Gastrocnemius medialis (tissue), 4 donors: ENCODE measurements around the gene HECTD4. TPM values are rescaled to one million over a fixed set of nuclear protein-coding genes. Genes with fewer than 3 reads are reported as not detected.

Source experiments
- ATAC-seq, 2 donors: fragments of 150-250 bp; one replicate each; pipeline ENCODE4 v1.9.1; 2016
- DNase-seq, 2 donors: peaks; one replicate each; pipeline ENCODE4 v3.0.0-alpha.2; 2019
- H3K27ac ChIP-seq, 4 donors: fragments of 200-600 bp; sonication (generic); 1 replicate in 1 of 4; 2 replicates in 3 of 4; pipeline ENCODE4 v1.5.1; 2016 to 2018; ENCODE audit warnings: mild to moderate bottlenecking in 2 of 4, moderate library complexity in 1 of 4
- H3K27me3 ChIP-seq, 3 donors: fragments of 200-600 bp; sonication (generic) in 2 of 3; 1 replicate in 1 of 3; 2 replicates in 2 of 3; pipeline versions ENCODE4 v1.5.1 to v1.6.0; 2016 to 2019; ENCODE audit warnings: mild to moderate bottlenecking in 1 of 3, moderate library complexity in 1 of 3
- H3K36me3 ChIP-seq, 2 donors: fragments of 200-600 bp; sonication (generic) in 1 of 2; one replicate each; pipeline ENCODE4 v1.5.1; 2017 to 2018
- H3K4me1 ChIP-seq, 2 donors: fragments of 200-600 bp; sonication (generic) in 1 of 2; one replicate each; pipeline ENCODE4 v1.5.1; 2016 to 2017; ENCODE audit warnings: mild to moderate bottlenecking in 2 of 2
- H3K4me3 ChIP-seq, 4 donors: fragments of 200-600 bp; sonication (generic) in 3 of 4; 1 replicate in 1 of 4; 2 replicates in 3 of 4; pipeline ENCODE4 v1.5.1; 2016 to 2019; ENCODE audit warnings: mild to moderate bottlenecking in 2 of 4
- H3K9me3 ChIP-seq, 3 donors: fragments of 200-600 bp; sonication (generic) in 2 of 3; 1 replicate in 1 of 3; 2 replicates in 2 of 3; pipeline ENCODE4 v1.5.1; 2016 to 2019
- POLR2A ChIP-seq, 2 donors: fragments of 450-650 bp; IDR thresholded peaks; one replicate each; pipeline ENCODE4 v1.6.1; 2017; ENCODE audit warnings: antibody characterized with exemption in 2 of 2, mild to moderate bottlenecking in 2 of 2, moderate library complexity in 2 of 2
- in situ Hi-C, 4 donors: fragments of 200-750 bp; cut with MboI; loops; one replicate each; pipeline versions ENCODE4 v1.15.0 to v1.8.0; 2017; ENCODE audit warnings: low sequenced_read_pairs in 4 of 4
- intact Hi-C: fragments of 100-400 bp; cut with DNase I; formaldehyde crosslinking; loops from one replicate; pipeline ENCODE4 v1.15.1; 2023; ENCODE audit warnings: low total_unique reads
- total RNA-seq, 4 donors: library from RNA; depleted of rRNA; stranded (reverse); fragments of >200 nt; gene quantifications; one replicate each; pipeline versions ENCODE4 v1.1.0 to v1.2.3, GENCODE V29; 2016
- TF ChIP-seq, protein P1 (sequence below), 5 experiments: fragments of 450-650 bp in 3 of 5; fragments of 200-600 bp in 2 of 5; sonication (generic) in 2 of 5; IDR thresholded peaks in 4 of 5; conservative IDR thresholded peaks in 1 of 5; 1 replicate in 4 of 5; 2 replicates in 1 of 5; pipeline ENCODE4 v1.5.1; 2016 to 2019; ENCODE audit warnings: antibody characterized with exemption in 5 of 5, mild to moderate bottlenecking in 3 of 5, moderate library complexity in 3 of 5

Gene HECTD4
- total RNA-seq, 4 donors from 2014 or later, result 12.9 to 23.3 (median 16.8) TPM

DNA sequence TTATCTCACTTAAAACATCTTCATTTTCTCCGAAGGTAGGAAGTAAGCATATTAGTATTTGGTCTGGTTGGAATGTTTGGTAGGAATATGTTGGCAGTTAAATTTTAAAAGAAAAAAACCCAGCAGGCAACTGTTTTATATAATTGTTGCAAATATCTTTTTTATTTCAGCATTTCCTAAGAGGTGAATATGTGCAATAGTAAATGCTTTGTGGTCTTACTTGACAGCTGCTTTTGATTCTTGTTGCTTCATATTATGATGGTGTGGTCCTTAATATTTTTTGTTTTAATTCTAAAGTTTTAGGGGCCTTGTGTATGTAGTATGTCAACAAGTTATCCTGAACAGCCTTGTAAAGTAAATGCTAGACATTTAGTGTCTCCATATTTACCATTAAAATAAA, 250.5 kb downstream of the HECTD4 start:
- H3K27ac ChIP-seq, result no peak overlapping the region
- no peaks in the 10 kb centered on the region for H3K27me3 ChIP-seq
- H3K4me3 ChIP-seq, result no peak overlapping the region
- ATAC-seq, result no peak
- H3K36me3 ChIP-seq, result peaks cover 0 to 24% of the 10 kb centered on the region in 2 donors
- H3K4me1 ChIP-seq, result peaks cover 11 to 26% of the 10 kb centered on the region in 2 donors
- intact Hi-C loops (no loop called here), in situ Hi-C loops (no loop called here)
- no peak for DNase-seq
- H3K9me3 ChIP-seq, result no peaks in the 10 kb centered on the region
- no peak for TF ChIP-seq POLR2A (IDR thresholded peaks at IDR 0.05)
- TF ChIP-seq, protein P1, sequence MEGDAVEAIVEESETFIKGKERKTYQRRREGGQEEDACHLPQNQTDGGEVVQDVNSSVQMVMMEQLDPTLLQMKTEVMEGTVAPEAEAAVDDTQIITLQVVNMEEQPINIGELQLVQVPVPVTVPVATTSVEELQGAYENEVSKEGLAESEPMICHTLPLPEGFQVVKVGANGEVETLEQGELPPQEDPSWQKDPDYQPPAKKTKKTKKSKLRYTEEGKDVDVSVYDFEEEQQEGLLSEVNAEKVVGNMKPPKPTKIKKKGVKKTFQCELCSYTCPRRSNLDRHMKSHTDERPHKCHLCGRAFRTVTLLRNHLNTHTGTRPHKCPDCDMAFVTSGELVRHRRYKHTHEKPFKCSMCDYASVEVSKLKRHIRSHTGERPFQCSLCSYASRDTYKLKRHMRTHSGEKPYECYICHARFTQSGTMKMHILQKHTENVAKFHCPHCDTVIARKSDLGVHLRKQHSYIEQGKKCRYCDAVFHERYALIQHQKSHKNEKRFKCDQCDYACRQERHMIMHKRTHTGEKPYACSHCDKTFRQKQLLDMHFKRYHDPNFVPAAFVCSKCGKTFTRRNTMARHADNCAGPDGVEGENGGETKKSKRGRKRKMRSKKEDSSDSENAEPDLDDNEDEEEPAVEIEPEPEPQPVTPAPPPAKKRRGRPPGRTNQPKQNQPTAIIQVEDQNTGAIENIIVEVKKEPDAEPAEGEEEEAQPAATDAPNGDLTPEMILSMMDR (IDR thresholded peaks at IDR 0.05 in 4 of 5, conservative IDR thresholded peaks at IDR 0.05 in 1 of 5), result no peak

DNA sequence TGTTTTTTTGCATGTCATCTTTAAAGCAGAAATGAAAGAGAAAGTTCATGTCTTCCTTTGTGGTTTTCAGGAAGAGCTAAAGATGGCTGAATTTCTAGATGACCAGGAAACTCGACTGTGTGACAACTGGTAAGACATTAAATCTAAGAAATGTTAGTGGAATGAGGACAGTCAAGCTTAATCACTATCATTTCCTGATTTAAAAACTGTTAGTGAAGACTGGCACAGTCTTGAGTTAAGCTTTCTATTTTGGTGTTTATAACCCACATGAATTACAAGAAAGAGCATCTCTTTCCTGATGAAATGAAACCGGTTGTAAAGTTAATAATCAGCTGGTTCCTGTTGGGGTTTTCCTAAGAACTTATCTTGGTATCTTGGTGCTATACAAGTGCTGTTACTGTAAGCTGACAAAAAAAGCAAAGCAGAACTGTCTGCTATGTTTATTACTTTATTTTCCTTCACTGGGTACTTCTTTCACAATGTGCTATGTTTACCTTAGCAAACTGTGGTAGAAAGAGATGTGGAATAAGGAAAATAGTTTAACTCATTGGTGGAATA, 251.7 kb downstream of the HECTD4 start:
- in situ Hi-C loops (no loop called here), intact Hi-C loops (no loop called here)
- Histone ChIP-seq H3K27me3 (no peaks in the 10 kb centered on the region), H3K4me1 (peaks cover 19 to 33% of the 10 kb centered on the region in 2 donors), H3K36me3 (peaks cover 0 to 12% of the 10 kb centered on the region in 2 donors), H3K27ac (peak overlapping the region; percentile 30 to 65 (median 41)), H3K4me3 (no peak overlapping the region), H3K9me3 (no peaks in the 10 kb centered on the region)
- TF ChIP-seq, protein P1 (IDR thresholded peaks at IDR 0.05 in 4 of 5, conservative IDR thresholded peaks at IDR 0.05 in 1 of 5), result no peak
- no peak for TF ChIP-seq POLR2A (IDR thresholded peaks at IDR 0.05)
- ATAC-seq, result no peak
- DNase-seq, result no peak

DNA sequence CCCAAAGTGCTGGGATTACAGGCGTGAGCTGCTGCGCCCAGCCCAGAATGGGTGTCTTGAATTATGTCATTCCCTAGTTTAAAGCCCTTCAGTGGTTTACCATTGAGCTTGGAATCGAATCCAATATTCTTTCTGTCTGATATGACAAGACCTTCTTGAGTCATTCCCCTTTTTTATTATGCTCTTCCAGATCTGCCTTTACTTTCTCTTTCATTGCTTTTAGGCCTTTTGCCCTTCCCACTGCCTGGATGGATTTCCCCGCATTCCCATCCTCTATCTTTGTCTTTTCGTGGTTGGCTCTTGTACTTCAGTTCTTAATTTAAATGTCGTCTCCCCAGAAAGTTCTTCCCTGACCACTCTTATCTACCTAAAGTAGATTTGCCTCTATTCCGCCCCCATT, 255.3 kb downstream of the HECTD4 start:
- H3K27ac ChIP-seq, result no peak overlapping the region
- peaks cover 25 to 43% of the 10 kb centered on the region in 2 donors for H3K4me1 ChIP-seq
- no peaks in the 10 kb centered on the region for H3K36me3 ChIP-seq
- DNase-seq (no peak), ATAC-seq (no peak)
- no peaks in the 10 kb centered on the region for H3K9me3 ChIP-seq
- intact Hi-C loops, result loop anchor here (10.0 kb wide), 1 partner anchor 258 kb away; the partner anchor contains the start of gene HECTD4
- no peak overlapping the region for H3K4me3 ChIP-seq
- in situ Hi-C loops, result no loop called here
- TF ChIP-seq, protein P1 (IDR thresholded peaks at IDR 0.05 in 4 of 5, conservative IDR thresholded peaks at IDR 0.05 in 1 of 5), result no peak
- no peak for TF ChIP-seq POLR2A (IDR thresholded peaks at IDR 0.05)
- no peaks in the 10 kb centered on the region for H3K27me3 ChIP-seq

DNA sequence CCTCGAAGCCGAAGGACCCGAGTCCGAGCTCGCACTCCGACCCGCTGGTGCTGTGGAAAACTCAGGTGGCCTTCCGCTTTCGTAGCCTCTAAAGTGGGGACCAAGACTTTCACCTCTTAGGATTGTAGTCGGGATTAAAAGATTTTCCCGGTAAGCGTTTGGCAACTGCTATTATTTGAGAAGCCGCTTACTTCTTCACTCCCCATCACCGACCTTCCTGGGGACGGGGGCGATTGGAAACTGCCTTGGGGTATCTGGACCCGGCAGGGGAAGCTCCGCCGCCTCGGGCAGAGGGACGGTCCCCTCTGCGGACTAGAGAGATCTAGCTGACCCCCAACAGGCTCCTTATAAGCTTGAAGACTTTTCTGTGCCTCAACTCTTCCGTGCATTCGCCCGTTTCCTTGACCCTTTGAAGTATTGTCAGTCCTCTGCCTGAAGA, 256.2 kb downstream of the HECTD4 start:
- intact Hi-C loops, result loop anchor here (2.0 to 10.0 kb wide), 2 partner anchors 17 to 259 kb away; partner anchors contain the start of genes HECTD4 and NAA25
- TF ChIP-seq POLR2A (IDR thresholded peaks at IDR 0.05), result no peak
- TF ChIP-seq, protein P1 (IDR thresholded peaks at IDR 0.05 in 4 of 5, conservative IDR thresholded peaks at IDR 0.05 in 1 of 5), result no peak
- peaks cover 19 to 39% of the 10 kb centered on the region in 2 donors for H3K4me1 ChIP-seq
- H3K4me3 ChIP-seq, result peak overlapping the region; percentile 80 to 96 (median 92)
- H3K27ac ChIP-seq, result peak overlapping the region; percentile 86 to 97 (median 88)
- in situ Hi-C loops, result no loop called here
- ATAC-seq (no peak), DNase-seq (no peak)
- H3K9me3 ChIP-seq, result no peaks in the 10 kb centered on the region
- H3K36me3 ChIP-seq, result no peaks in the 10 kb centered on the region
- H3K27me3 ChIP-seq, result no peaks in the 10 kb centered on the region
